GM10248 (cell line): ENCODE measurements around the gene ATRNL1.

Source experiments
- CTCF ChIA-PET: fragments of 300-600 bp; sonication (Branson Sonifier 250); formaldehyde crosslinking; extraction: SDS; loops from one replicate; lab custom pipeline; 2021; ENCODE audit warnings: antibody characterized with exemption; lab: Yijun Ruan, JAX
- POLR2A ChIA-PET: fragments of 350-650 bp; sonication (Branson Sonifier 250); formaldehyde crosslinking; extraction: SDS; loops from one replicate; lab custom pipeline; 2020; ENCODE audit warnings: antibody characterized with exemption; lab: Yijun Ruan, JAX
- DNase-seq: peaks from one replicate; pipeline ENCODE4 v3.0.0; 2012; ENCODE audit errors: extremely low spot score
- TF ChIP-seq, protein P1 (sequence below): IDR thresholded peaks from 2 replicates; pipeline ENCODE4 v1.5.1; 2012; ENCODE audit warnings: mild to moderate bottlenecking, low read depth; ENCODE audit errors: extremely low read depth, missing control alignments, control extremely low read depth

Gene ATRNL1

DNA sequence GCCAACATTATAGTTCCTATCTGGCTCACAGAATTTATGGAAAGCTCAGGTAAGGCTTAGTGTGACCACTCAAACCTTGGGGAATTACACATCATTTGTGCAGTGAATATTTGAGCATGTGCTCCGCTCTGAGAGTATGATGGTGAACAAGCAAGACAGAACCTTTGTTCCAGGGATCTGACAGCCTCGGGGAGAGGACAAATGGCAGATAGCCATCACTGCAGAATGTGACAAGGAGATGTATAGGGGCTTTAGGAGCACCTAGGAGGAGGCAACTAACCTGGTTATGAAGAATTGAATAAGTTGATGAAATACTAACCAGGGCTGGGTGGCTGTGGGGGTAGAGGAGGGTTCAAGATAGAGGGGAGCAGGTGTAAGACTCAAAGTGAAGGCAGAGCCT, 889.4 kb downstream of the ATRNL1 start:
- ChIA-PET CTCF (interaction anchor here (0.8 to 1.0 kb wide), 2 partner anchors 12 to 24 kb away, joined by 3 to 4 read pairs; no protein-coding TSS in a partner anchor), POLR2A (no interaction called here)
- no peak for DNase-seq
- TF ChIP-seq, protein P1, sequence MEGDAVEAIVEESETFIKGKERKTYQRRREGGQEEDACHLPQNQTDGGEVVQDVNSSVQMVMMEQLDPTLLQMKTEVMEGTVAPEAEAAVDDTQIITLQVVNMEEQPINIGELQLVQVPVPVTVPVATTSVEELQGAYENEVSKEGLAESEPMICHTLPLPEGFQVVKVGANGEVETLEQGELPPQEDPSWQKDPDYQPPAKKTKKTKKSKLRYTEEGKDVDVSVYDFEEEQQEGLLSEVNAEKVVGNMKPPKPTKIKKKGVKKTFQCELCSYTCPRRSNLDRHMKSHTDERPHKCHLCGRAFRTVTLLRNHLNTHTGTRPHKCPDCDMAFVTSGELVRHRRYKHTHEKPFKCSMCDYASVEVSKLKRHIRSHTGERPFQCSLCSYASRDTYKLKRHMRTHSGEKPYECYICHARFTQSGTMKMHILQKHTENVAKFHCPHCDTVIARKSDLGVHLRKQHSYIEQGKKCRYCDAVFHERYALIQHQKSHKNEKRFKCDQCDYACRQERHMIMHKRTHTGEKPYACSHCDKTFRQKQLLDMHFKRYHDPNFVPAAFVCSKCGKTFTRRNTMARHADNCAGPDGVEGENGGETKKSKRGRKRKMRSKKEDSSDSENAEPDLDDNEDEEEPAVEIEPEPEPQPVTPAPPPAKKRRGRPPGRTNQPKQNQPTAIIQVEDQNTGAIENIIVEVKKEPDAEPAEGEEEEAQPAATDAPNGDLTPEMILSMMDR, result no peak

DNA sequence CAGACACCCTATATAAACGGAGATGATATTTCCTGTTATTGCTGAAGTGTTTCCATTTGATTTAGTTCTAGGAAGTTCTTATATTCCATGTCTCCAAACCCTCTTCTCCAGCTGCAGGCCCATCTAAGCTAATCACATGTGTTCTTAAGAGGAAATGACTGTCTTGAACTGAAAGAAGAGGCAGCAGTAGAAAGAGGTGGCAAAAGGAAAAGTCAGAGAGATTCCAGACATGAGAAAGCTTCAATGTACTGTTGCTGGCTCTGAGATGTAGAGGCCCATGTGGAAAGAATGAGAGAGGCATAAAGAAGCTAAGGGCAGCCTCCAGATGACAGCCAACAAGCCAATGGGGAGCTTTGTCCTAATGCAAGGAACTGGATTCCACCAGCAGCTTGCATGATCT, 892.6 kb downstream of the ATRNL1 start:
- ChIA-PET POLR2A (no interaction called here), CTCF (interaction anchor here (0.9 to 1.3 kb wide), 2 partner anchors 10 to 14 kb away, joined by 3 read pairs; no protein-coding TSS in a partner anchor)
- TF ChIP-seq, protein P1, result no peak
- no peak for DNase-seq

DNA sequence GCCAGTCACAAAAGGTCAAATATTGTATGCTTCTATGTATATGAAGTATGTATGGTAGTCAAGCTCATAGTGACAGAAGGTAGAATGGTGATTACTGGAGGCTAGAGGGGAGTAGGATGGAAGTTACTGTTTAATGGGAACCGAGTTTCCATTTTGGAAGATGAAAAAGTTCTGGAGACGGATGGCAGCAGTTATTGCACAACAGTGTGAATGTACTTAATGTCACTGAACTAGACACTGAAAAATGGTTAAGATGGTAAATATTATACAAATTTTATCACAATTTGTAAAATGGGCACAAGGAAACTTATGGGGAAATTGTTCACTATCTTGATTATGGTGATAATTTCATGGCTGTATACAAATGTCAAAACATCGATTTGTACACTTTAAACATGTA, 895.2 kb downstream of the ATRNL1 start:
- POLR2A ChIA-PET, result no interaction called here
- TF ChIP-seq, protein P1, result no peak
- no peak for DNase-seq
- CTCF ChIA-PET, result no interaction called here

DNA sequence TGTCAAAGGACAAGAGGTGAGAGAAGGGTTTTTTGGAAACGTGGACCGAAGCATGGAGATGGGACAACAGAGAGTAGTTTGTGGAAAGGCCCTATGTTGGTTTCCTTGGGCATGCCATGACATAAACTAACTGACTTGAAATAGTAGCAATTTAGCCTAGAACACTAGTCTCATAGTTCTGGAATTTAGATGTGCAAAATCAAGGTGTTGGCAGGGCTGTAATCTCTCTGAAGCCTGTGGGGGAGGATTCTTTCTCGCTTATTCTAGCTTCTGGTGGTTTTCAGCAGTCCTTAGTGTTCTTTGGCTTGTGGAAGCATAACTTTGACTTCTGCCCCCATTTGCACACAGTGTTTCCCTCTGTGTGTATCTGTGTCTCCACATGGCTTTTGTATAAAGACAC, 896.5 kb downstream of the ATRNL1 start:
- TF ChIP-seq, protein P1, result no peak
- no peak for DNase-seq
- CTCF ChIA-PET, result no interaction called here
- POLR2A ChIA-PET, result no interaction called here

DNA sequence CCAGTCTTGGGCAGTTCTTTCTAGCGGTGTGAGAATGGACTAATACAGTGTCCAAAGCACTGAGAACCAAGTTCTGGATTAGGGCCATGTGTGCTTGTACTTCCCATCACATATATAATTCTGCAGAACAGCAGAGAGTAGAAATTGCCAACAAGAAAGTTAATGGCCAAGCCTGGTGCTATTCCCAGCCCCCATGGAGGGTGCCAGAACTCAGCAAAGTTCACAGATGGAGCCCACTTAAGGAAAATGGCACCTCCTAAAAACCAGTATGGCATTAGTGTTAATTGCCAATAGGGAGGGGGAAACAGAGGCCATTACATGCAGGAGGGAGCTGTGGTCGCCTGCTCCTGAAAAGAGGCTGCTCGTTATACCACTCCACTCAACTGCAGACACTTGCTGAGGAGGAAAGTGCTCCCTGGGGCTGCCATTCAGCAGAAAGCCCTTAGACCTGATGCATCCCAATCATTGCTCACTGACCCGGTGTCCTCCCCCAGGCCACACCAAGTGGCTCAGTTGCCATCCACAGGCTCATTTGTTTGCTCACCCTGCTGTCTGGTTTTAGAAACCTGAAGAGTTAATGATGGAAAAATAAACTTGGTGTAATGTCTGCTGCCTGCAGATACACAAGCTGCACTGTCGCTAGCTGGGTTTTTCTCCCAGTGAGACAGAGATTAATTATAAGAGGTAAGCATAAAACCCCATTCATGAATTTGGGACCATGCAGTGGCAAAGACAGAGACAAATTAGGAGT, 899.2 kb downstream of the ATRNL1 start:
- no peak for DNase-seq
- ChIA-PET POLR2A (no interaction called here), CTCF (no interaction called here)
- TF ChIP-seq, protein P1, result no peak

DNA sequence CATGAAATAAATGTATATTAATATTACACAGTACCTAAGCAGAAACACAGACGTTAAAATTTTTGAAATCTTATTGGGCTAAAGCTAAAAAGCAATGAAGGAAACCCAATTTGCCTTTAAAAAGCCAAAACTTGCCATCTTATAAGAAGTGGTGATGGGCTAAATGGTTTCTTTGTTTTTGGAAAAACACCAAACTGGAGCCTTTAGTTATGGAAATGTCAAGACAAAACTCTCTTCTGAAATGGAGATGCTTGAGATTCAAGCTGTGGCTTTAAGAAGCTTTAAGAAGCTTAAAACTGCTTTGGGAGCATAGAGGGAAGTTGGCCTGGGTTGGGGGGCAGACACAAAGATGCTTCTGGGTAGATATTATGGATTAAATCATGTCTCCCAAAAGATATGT, 902.9 kb downstream of the ATRNL1 start:
- TF ChIP-seq, protein P1, result no peak
- POLR2A ChIA-PET, result no interaction called here
- CTCF ChIA-PET, result interaction anchor here (1.2 kb wide), 1 partner anchor 10 kb away, joined by 3 read pairs; no protein-coding TSS in a partner anchor
- DNase-seq, result no peak

DNA sequence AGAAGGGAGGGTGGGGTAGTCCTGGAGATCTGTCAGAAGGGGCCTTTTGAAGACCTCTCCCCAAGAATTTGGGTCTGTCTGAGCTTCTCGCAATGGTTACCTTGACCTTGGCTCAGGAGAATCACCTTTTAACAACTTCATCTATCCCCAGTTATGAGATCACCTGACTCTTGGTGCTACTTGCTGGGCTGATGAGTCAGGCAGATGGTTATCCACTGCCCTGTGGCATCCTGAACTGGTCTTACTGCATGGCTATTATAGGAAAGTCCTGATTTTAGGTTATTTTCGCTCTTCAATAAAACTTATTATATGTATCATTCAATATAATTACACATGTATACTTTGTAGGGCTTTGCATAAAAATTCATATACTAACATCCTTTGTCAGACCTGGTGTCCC, 905.1 kb downstream of the ATRNL1 start:
- no peak for DNase-seq
- POLR2A ChIA-PET, result no interaction called here
- TF ChIP-seq, protein P1, result no peak
- CTCF ChIA-PET, result no interaction called here
